GM12878 (cell line): ENCODE data around the gene SLC36A1. TPM values are rescaled to one million over a fixed set of nuclear protein-coding genes. Genes with fewer than 3 reads are reported as not detected.

ENCODE experiments used
- ATAC-seq: fragments of 200-7000 bp; cut with Tn5 transposase; 3 replicates; pipeline ENCODE4 v1.9.1; 2020; ENCODE audit warnings: mild to moderate bottlenecking, moderate library complexity
- BruUV-seq: library from RNA; stranded (reverse); fragments of 400-500 nt; replicated peaks from 2 replicates; lab custom pipeline; 2021; lab: Mats Ljungman, UMichigan
- CTCF ChIA-PET: fragments of 300-600 bp; sonication (Branson Sonifier 250); formaldehyde crosslinking; extraction: SDS; loops from one replicate; lab custom pipeline; 2021; ENCODE audit warnings: inconsistent platforms; lab: Yijun Ruan, JAX
- POLR2A ChIA-PET: fragments of 350-600 bp; formaldehyde crosslinking; extraction: SDS; loops from one replicate; lab custom pipeline; 2021; ENCODE audit warnings: inconsistent platforms; lab: Charles Lee
- RAD21 ChIA-PET: fragments of 300-600 bp; sonication (Branson Sonifier 250); formaldehyde crosslinking; loops from one replicate; lab custom pipeline; 2023; ENCODE audit warnings: antibody characterized with exemption; ENCODE audit not compliant: unreplicated experiment; lab: Charles Lee
- SMC1A ChIA-PET: fragments of 300-600 bp; sonication (Branson Sonifier 250); formaldehyde crosslinking; loops from one replicate; lab custom pipeline; 2023; ENCODE audit not compliant: unreplicated experiment, uncharacterized antibody; lab: Charles Lee
- DNase-seq: peaks from one replicate; pipeline ENCODE4 v3.0.0-alpha.2; 2011; ENCODE audit warnings: low read depth, low spot score
- FAIRE-seq: peaks from 3 replicates; lab custom pipeline; 2011; peaks lifted over from hg19 to GRCh38; lab: Jason Lieb, UNC
- H2AFZ ChIP-seq: 2 replicates; pipeline ENCODE4 v1.6.0; 2011; ENCODE audit warnings: low read depth, low read length, control low read depth; ENCODE audit not compliant: control insufficient read depth
- H3K27ac ChIP-seq: 2 replicates; pipeline ENCODE4 v1.5.1; 2011; ENCODE audit warnings: control low read depth; ENCODE audit not compliant: control insufficient read depth, insufficient read depth
- H3K27me3 ChIP-seq, 2 experiments: replicated peaks in 1 of 2; 2 replicates each; pipeline versions ENCODE4 v1.6.0 to v1.6.1; 2011; ENCODE audit warnings: low read length in 1 of 2; ENCODE audit not compliant: control insufficient read depth in 2 of 2, insufficient read depth in 2 of 2
- H3K36me3 ChIP-seq, 2 experiments: 2 replicates each; pipeline ENCODE4 v1.5.1; 2011; ENCODE audit warnings: low read length in 1 of 2; ENCODE audit not compliant: control insufficient read depth in 2 of 2, insufficient read depth in 2 of 2
- H3K4me1 ChIP-seq: 2 replicates; pipeline ENCODE4 v1.6.1; 2011; ENCODE audit warnings: mild to moderate bottlenecking, low read length, moderate library complexity, mixed read lengths; ENCODE audit not compliant: control insufficient read depth, insufficient read depth
- H3K4me2 ChIP-seq: 2 replicates; pipeline ENCODE4 v1.6.0; 2011; ENCODE audit warnings: control low read depth; ENCODE audit not compliant: control insufficient read depth, insufficient read depth
- H3K4me3 ChIP-seq: fragments of 200-600 bp; sonication (generic); 2 replicates; pipeline ENCODE4 v1.5.1; 2016
- H3K79me2 ChIP-seq: 2 replicates; pipeline ENCODE4 v1.6.0; 2011; ENCODE audit warnings: low read length; ENCODE audit not compliant: control insufficient read depth, insufficient read depth
- H3K9ac ChIP-seq: 2 replicates; pipeline ENCODE4 v1.8.0; 2011; ENCODE audit warnings: low read length, control low read depth, mixed read lengths; ENCODE audit not compliant: control insufficient read depth, insufficient read depth
- H3K9me3 ChIP-seq: replicated peaks from 3 replicates; pipeline ENCODE4 v1.5.1; 2011; ENCODE audit warnings: mild to moderate bottlenecking, low read length; ENCODE audit not compliant: control insufficient read depth, insufficient read depth
- H4K20me1 ChIP-seq: 2 replicates; pipeline ENCODE4 v1.6.0; 2011; ENCODE audit not compliant: control insufficient read depth, insufficient read depth
- CREB1 ChIP-seq: IDR thresholded peaks from 2 replicates; pipeline ENCODE4 v1.6.1; 2012; ENCODE audit warnings: low read depth, mild to moderate bottlenecking, inconsistent platforms
- EED ChIP-seq: sonication (generic); IDR thresholded peaks from 2 replicates; pipeline ENCODE4 v1.6.1; 2016; ENCODE audit warnings: antibody characterized with exemption, low read depth
- FOXM1 ChIP-seq: IDR thresholded peaks from 2 replicates; pipeline ENCODE4 v1.6.1; 2012; ENCODE audit warnings: low read depth, mild to moderate bottlenecking, inconsistent platforms, low read length, moderate library complexity
- JUNB ChIP-seq: IDR thresholded peaks from 2 replicates; pipeline ENCODE4 v1.6.1; 2016; ENCODE audit warnings: antibody characterized with exemption, mild to moderate bottlenecking
- MAX ChIP-seq: IDR thresholded peaks from 2 replicates; pipeline ENCODE4 v1.6.1; 2012; ENCODE audit warnings: low read depth, low read length, improper control_type of control experiment
- MEF2A ChIP-seq: IDR thresholded peaks from 2 replicates; pipeline ENCODE4 v1.6.1; 2011; ENCODE audit warnings: low read depth, mild to moderate bottlenecking, low read length, moderate library complexity; ENCODE audit not compliant: insufficient read depth
- MEF2B ChIP-seq: fragments of 450-650 bp; IDR thresholded peaks from 2 replicates; pipeline ENCODE4 v1.6.1; 2018; ENCODE audit warnings: mild to moderate bottlenecking, moderate library complexity; ENCODE audit not compliant: partially characterized antibody, poor library complexity, severe bottlenecking
- NFIC ChIP-seq: IDR thresholded peaks from 2 replicates; pipeline ENCODE4 v1.6.1; 2012; ENCODE audit warnings: low read depth, mild to moderate bottlenecking, inconsistent platforms, low read length, moderate library complexity
- NFXL1 ChIP-seq: fragments of 450-650 bp; IDR thresholded peaks from 2 replicates; pipeline ENCODE4 v1.6.1; 2017; ENCODE audit warnings: antibody characterized with exemption, mild to moderate bottlenecking, borderline replicate concordance
- RUNX3 ChIP-seq: IDR thresholded peaks from 2 replicates; pipeline ENCODE4 v1.6.1; 2012; ENCODE audit warnings: low read length, inconsistent platforms
- ZSCAN29 ChIP-seq: fragments of 450-650 bp; IDR thresholded peaks from 2 replicates; pipeline ENCODE4 v1.6.1; 2017; ENCODE audit warnings: mild to moderate bottlenecking, moderate library complexity
- WGBS: methylation state at CpG from one replicate; pipeline ENCODE4 v1.1.6; 2016; ENCODE audit warnings: low lambda C conversion rate; ENCODE audit not compliant: insufficient replicate concordance, insufficient coverage; ENCODE audit errors: missing lambda C conversion rate; 5-methylcytosine and 5-hydroxymethylcytosine counted together
- in situ Hi-C: fragments of 300-500 bp; cut with MboI; formaldehyde crosslinking; loops from 9 replicates; pipeline ENCODE4 v1.14.3; 2018; ENCODE audit warnings: mixed read lengths
- intact Hi-C: fragments of 100-400 bp; cut with micrococcal nuclease; formaldehyde crosslinking; loops from one replicate; pipeline ENCODE4 v1.14.2; 2022; ENCODE audit not compliant: unreplicated experiment
- polyA plus RNA-seq, 11 experiments: library from polyadenylated mRNA; depleted of rRNA in 4 of 11; unstranded in 6 of 11; stranded (reverse) in 5 of 11; fragments of >200 nt; fragmentation: Nextera tagmentation in 4 of 11; fragmentation: Illumina TruSeq in 1 of 11; extraction: Ambion mirVana in 4 of 11; extraction: Trizol in 1 of 11; gene quantifications; 1 replicate in 1 of 11; 2 replicates in 10 of 11; pipeline versions ENCODE4 v1.2.1 to v1.2.3, GENCODE V29; 2011 to 2016; ENCODE audit warnings: inconsistent platforms in 2 of 11, missing spikeins in 2 of 11, low read depth in 1 of 11
- total RNA-seq, 4 experiments: library from RNA; depleted of rRNA in 3 of 4; stranded (reverse); fragments of >200 nt in 3 of 4; fragmentation: Illumina TruSeq in 1 of 4; extraction: Trizol in 1 of 4; gene quantifications; 2 replicates each; pipeline versions ENCODE4 v1.2.1 to v1.2.3, GENCODE V29; 2013 to 2021

Gene SLC36A1
- total and polyA plus RNA-seq, 10 of the 15 experiments (the other 5 are each of a cell fraction or from before 2014, with no cell fraction given): 0.50 to 8.2 (median 3.5) TPM

- Histone ChIP-seq H2AFZ (peak overlapping the region; percentile 13; the same call in 1 of the 2 replicates), H3K9me3 (no peaks in the 10 kb centered on the region), H3K27me3 (no peaks in the 10 kb centered on the region), H3K36me3 (no peaks in the 10 kb centered on the region; a peak in 1 of 4 replicates), H4K20me1 (no peaks in the 10 kb centered on the region), H3K27ac (no peak overlapping the region), H3K4me3 (no peak overlapping the region), H3K79me2 (no peaks in the 10 kb centered on the region), H3K4me1 (peaks cover 5% of the 10 kb centered on the region; the same call in 1 of the 2 replicates), H3K4me2 (no peak overlapping the region), H3K9ac (no peak overlapping the region)
- FAIRE-seq: no peak
- no TSS peak for BruUV-seq
- DNase-seq: no peak
- CTCF ChIA-PET: interaction anchor here (0.6 to 3.6 kb wide), 8 partner anchors 11 to 936 kb away, joined by 3 to 31 read pairs (median 8); partner anchors contain the start of gene SLC36A1
- 33% methylated on average over 3 of the region's 3 CpGs for whole genome bisulfite sequencing
- peak; percentile 93 for TF ChIP-seq MEF2A
- TF ChIP-seq MAX: no peak
- TF ChIP-seq NFIC: peak; percentile 39; the same call in 1 of the 2 replicates
- TF ChIP-seq CREB1: 0 out of 2 replicates have a peak, but pooled peaks have one; percentile 15
- no peak for TF ChIP-seq ZSCAN29
- 0 out of 2 replicates have a peak, but pooled peaks have one; percentile 20 for TF ChIP-seq FOXM1
- peak; percentile 39 for TF ChIP-seq JUNB
- TF ChIP-seq NFXL1: no peak
- 0 out of 2 replicates have a peak, but pooled peaks have one; percentile 17 for TF ChIP-seq EED
- peak; percentile 38 for TF ChIP-seq MEF2B
- TF ChIP-seq RUNX3: peak; percentile 24; the same call in 1 of the 2 replicates
- intact Hi-C loops (loop anchor here (5.0 kb wide), 1 partner anchor 245 kb away; no protein-coding TSS in a partner anchor), in situ Hi-C loops (no loop called here)
- POLR2A ChIA-PET: no interaction called here
- RAD21 ChIA-PET: interaction anchor here (1.6 to 1.9 kb wide), 4 partner anchors 45 to 154 kb away, joined by 4 to 18 read pairs (median 10); partner anchors contain the start of gene SLC36A1
- peak; percentile 25; the same call in 2 of the 3 replicates for ATAC-seq
- SMC1A ChIA-PET: interaction anchor here (1.4 to 5.6 kb wide), 4 partner anchors 10 to 51 kb away, joined by 3 to 53 read pairs (median 5); partner anchors contain the start of gene SLC36A1
Measured at GRCh38 chr5:151497391-151498002, 50.1 kb downstream of the SLC36A1 start.
